Measurements from ENCODE around the gene ADAD2. TPM values are rescaled to one million over a fixed set of nuclear protein-coding genes. Genes with fewer than 3 reads are reported as not detected.

Gene ADAD2
- total RNA-seq, 1 donor from 2014 or later = not detected

DNA sequence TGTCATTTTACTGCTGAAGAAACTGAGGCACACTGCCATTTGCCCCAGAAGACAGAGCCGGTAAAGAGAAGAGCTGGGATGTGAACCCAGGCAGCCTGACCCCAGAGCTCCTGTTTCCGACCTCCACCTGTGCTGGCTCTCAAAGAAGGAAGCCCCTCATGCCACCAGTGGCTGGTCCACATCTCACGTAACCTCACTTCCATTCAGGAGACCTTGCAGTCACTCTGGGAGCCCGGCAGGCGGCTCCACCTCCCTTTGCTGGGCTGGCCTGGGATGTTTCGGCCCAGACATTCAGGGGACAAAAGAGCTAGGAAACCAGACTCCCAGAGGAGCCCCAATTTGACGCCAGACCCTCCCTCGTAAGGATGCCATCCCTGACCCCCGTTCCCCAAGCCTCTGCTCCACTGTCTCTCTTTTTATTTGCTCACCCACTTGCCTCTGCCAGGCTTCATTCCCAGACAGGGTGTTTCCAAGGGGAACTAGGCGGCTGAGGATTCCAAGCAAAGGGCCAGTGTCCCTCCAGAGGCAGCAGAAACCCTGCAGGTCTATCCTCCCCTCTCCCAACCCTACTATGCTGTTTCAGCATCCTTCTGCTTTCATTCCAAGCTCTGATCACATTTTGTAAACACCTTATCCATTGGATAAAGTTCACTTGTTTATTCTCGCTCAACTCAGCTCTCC lies 6.9 kb upstream of the ADAD2 start:
- Histone ChIP-seq H3K4me1 (ENCODE audit: insufficient read depth, low read length) (peaks cover 5% of the 10 kb centered on the region), H3K27ac (ENCODE audit: low read depth, low read length) (no peak overlapping the region), H3K79me2 (ENCODE audit: insufficient read depth, low read length) (peaks cover 43% of the 10 kb centered on the region), H3K9ac (ENCODE audit: low read length) (no peak overlapping the region), H3K27me3 (ENCODE audit: insufficient read depth, low read length) (no peaks in the 10 kb centered on the region), H3K4me2 (ENCODE audit: low read length) (no peak overlapping the region), H3K4me3 (ENCODE audit: insufficient read depth, low read depth, low read length) (no peak overlapping the region), H2AFZ (ENCODE audit: low read depth, low read length) (no peak overlapping the region), H3K9me3 (ENCODE audit: insufficient read depth, low read depth, low read length) (no peaks in the 10 kb centered on the region), H4K20me1 (ENCODE audit: insufficient read depth, low read length) (peaks cover 28% of the 10 kb centered on the region), H3K36me3 (ENCODE audit: insufficient read depth, low read length) (peaks cover 3% of the 10 kb centered on the region)
- Mint-ChIP-seq H3K4me1 (ENCODE audit: low read depth, unreplicated experiment) (peaks cover 3% of the 10 kb centered on the region), H3K36me3 (ENCODE audit: low read depth, unreplicated experiment) (peaks cover 9% of the 10 kb centered on the region), H3K9me3 (ENCODE audit: unreplicated experiment) (no peaks in the 10 kb centered on the region), H3K4me3 (ENCODE audit: unreplicated experiment) (no peak overlapping the region), H3K27me3 (ENCODE audit: low read depth, unreplicated experiment) (no peaks in the 10 kb centered on the region), H3K27ac (ENCODE audit: unreplicated experiment) (peak overlapping the region; percentile 26)
- FAIRE-seq (no peak), DNase-seq (ENCODE audit: low read depth) (no peak)
- TF ChIP-seq, protein P1, sequence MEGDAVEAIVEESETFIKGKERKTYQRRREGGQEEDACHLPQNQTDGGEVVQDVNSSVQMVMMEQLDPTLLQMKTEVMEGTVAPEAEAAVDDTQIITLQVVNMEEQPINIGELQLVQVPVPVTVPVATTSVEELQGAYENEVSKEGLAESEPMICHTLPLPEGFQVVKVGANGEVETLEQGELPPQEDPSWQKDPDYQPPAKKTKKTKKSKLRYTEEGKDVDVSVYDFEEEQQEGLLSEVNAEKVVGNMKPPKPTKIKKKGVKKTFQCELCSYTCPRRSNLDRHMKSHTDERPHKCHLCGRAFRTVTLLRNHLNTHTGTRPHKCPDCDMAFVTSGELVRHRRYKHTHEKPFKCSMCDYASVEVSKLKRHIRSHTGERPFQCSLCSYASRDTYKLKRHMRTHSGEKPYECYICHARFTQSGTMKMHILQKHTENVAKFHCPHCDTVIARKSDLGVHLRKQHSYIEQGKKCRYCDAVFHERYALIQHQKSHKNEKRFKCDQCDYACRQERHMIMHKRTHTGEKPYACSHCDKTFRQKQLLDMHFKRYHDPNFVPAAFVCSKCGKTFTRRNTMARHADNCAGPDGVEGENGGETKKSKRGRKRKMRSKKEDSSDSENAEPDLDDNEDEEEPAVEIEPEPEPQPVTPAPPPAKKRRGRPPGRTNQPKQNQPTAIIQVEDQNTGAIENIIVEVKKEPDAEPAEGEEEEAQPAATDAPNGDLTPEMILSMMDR (IDR thresholded peaks at IDR 0.05; ENCODE audit: insufficient read depth, low read depth, low read length) = no peak
- no peak for TF ChIP-seq EZH2 (IDR thresholded peaks at IDR 0.05; ENCODE audit: insufficient read depth, low read length)

DNA sequence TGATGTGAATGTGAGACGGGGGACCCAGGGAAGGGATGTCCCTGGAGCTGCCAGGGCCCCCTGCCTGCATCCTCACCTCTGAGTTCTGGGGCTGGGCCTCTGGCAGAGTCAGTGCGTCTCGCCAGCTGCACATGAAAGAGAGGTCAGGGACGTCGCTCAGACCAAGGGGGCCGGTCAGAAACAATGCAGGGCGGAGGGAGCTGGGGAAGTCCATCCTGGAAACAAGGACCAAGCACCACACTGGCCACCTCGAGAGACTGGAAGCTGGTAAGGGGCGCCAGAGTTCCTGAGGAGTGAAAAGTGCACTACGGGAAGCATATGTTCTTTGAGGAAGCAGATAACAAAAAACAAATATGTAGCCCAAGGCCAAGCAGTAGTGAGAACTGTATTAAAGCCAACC lies 6.2 kb upstream of the ADAD2 start:
- no peaks in the 10 kb centered on the region for H3K9me3 Mint-ChIP-seq (ENCODE audit: unreplicated experiment)
- Histone ChIP-seq H3K4me1 (ENCODE audit: insufficient read depth, low read length) (peaks cover 5% of the 10 kb centered on the region), H3K9ac (ENCODE audit: low read length) (no peak overlapping the region), H3K36me3 (ENCODE audit: insufficient read depth, low read length) (peaks cover 3% of the 10 kb centered on the region), H3K4me2 (ENCODE audit: low read length) (no peak overlapping the region), H3K27me3 (ENCODE audit: insufficient read depth, low read length) (no peaks in the 10 kb centered on the region), H2AFZ (ENCODE audit: low read depth, low read length) (no peak overlapping the region), H3K27ac (ENCODE audit: low read depth, low read length) (no peak overlapping the region), H3K79me2 (ENCODE audit: insufficient read depth, low read length) (peaks cover 43% of the 10 kb centered on the region), H4K20me1 (ENCODE audit: insufficient read depth, low read length) (peaks cover 28% of the 10 kb centered on the region), H3K4me3 (ENCODE audit: insufficient read depth, low read depth, low read length) (no peak overlapping the region), H3K9me3 (ENCODE audit: insufficient read depth, low read depth, low read length) (no peaks in the 10 kb centered on the region)
- H3K27ac Mint-ChIP-seq (ENCODE audit: unreplicated experiment) = peak overlapping the region; percentile 2
- no peak for TF ChIP-seq EZH2 (IDR thresholded peaks at IDR 0.05; ENCODE audit: insufficient read depth, low read length)
- TF ChIP-seq, protein P1 (IDR thresholded peaks at IDR 0.05; ENCODE audit: insufficient read depth, low read depth, low read length) = no peak
- H3K27me3 Mint-ChIP-seq (ENCODE audit: low read depth, unreplicated experiment) = peaks cover under 1% of the 10 kb centered on the region
- peaks cover 9% of the 10 kb centered on the region for H3K36me3 Mint-ChIP-seq (ENCODE audit: low read depth, unreplicated experiment)
- H3K4me3 Mint-ChIP-seq (ENCODE audit: unreplicated experiment) = peak overlapping the region; percentile 94
- H3K4me1 Mint-ChIP-seq (ENCODE audit: low read depth, unreplicated experiment) = peaks cover 3% of the 10 kb centered on the region
- FAIRE-seq = no peak
- DNase-seq (ENCODE audit: low read depth) = no peak

All from astrocyte (in vitro differentiated cells and primary cell).